Measurements from ENCODE around the gene AP3S2. TPM values are rescaled to one million over a fixed set of nuclear protein-coding genes. Genes with fewer than 3 reads are reported as not detected.

The AP3S2 gene
- total and polyA plus RNA-seq, 2 of the 13 experiments (the other 11 are each of a cell fraction or from before 2014, with no cell fraction given): 17.6 to 44.4 TPM

- TF ChIP-seq TFAP4 (IDR thresholded peaks at IDR 0.05; ENCODE audit: borderline replicate concordance, low read depth): no peak
- TF ChIP-seq GMEB1 (CRISPR knock-in tag; IDR thresholded peaks at IDR 0.05; ENCODE audit: borderline replicate concordance): no peak
- TF ChIP-seq ZNF7 (CRISPR knock-in tag; IDR thresholded peaks at IDR 0.05): no peak
Observed at GRCh38 chr15:89904519-89904918, 10.7 kb upstream of the AP3S2 start (continued).

GRCh38 chr15:89903858-89904130 is 10.0 kb upstream of the AP3S2 start:
- no peak overlapping the region for H3K27ac ChIP-seq (ENCODE audit: extremely low read length, insufficient read depth, low read length)
- intact Hi-C loops (cut with micrococcal nuclease; ENCODE audit: unreplicated experiment): no loop called here
- FAIRE-seq (no peak), ATAC-seq (no peak), DNase-seq (ENCODE audit: low spot score) (no peak)
- no peak overlapping the region for H3K4me2 ChIP-seq (ENCODE audit: low read depth, low read length)
- H3K9me3 ChIP-seq (ENCODE audit: low read length): no peaks in the 10 kb centered on the region
- H3K79me2 ChIP-seq (ENCODE audit: insufficient read depth, low read length): no peaks in the 10 kb centered on the region
- H3K4me1 ChIP-seq (ENCODE audit: insufficient read depth, low read length): peaks cover 14% of the 10 kb centered on the region
- ChIA-PET CTCF (ENCODE audit: low intra/inter-chr PET ratio, low total read pairs) (no interaction called here), POLR2A (no interaction called here)
- H3K9ac ChIP-seq (ENCODE audit: insufficient read depth, low read depth, low read length): no peak overlapping the region
- no peaks in the 10 kb centered on the region for H3K27me3 ChIP-seq (ENCODE audit: control insufficient read depth in 1 of 2, insufficient read depth in 2 of 2, low read length in 2 of 2)
- no peak overlapping the region for H2AFZ ChIP-seq (ENCODE audit: low read length)
- WGBS (ENCODE audit: low lambda C conversion rate): 100% methylated on average over 4 of the region's 11 CpGs
- BruUV-seq (replicated peaks): no TSS peak
- H3K36me3 ChIP-seq (replicated peaks in 1 of 2; ENCODE audit: control insufficient read depth in 1 of 2, insufficient read depth in 2 of 2, low read length in 2 of 2): no peaks in the 10 kb centered on the region; a peak in 1 of 5 replicates
- in situ Hi-C loops (cut with HindIII; ENCODE audit: extremely low pct_ligation_motif_present, low pct_unique_long_range_greater_than_20kb): no loop called here
- no peaks in the 10 kb centered on the region for H4K20me1 ChIP-seq (ENCODE audit: insufficient read depth, low read length)
- no peak overlapping the region for H3K4me3 ChIP-seq (replicated peaks in 1 of 3; ENCODE audit: insufficient read depth in 1 of 3, low read depth in 2 of 3, low read length in 3 of 3)
- no peak for TF ChIP-seq CTCF (CRISPR knock-in tag; IDR thresholded peaks at IDR 0.05)
- TF ChIP-seq ZNF652 (CRISPR knock-in tag; IDR thresholded peaks at IDR 0.05; ENCODE audit: borderline replicate concordance, low read depth): no peak
- no peak for TF ChIP-seq U2AF1 (optimal IDR thresholded peaks at IDR 0.05; ENCODE audit: low read depth, low read length)
- no peak for TF ChIP-seq TARDBP (CRISPR knock-in tag; IDR thresholded peaks at IDR 0.05)
- no peak for TF ChIP-seq NFIC (IDR thresholded peaks at IDR 0.05; ENCODE audit: low read length)
- no peak for TF ChIP-seq SP140L (CRISPR knock-in tag; IDR thresholded peaks at IDR 0.05; ENCODE audit: borderline replicate concordance)
- TF ChIP-seq MXD3 (CRISPR knock-in tag; IDR thresholded peaks at IDR 0.05): no peak
- no peak for TF ChIP-seq GATAD1 (CRISPR knock-in tag; IDR thresholded peaks at IDR 0.05)
- no peak for TF ChIP-seq NBN (conservative IDR thresholded peaks at IDR 0.05)
- TF ChIP-seq GABPA (IDR thresholded peaks at IDR 0.05; ENCODE audit: low read depth, low read length): no peak
- TF ChIP-seq GABPA (CRISPR knock-in tag; IDR thresholded peaks at IDR 0.05; ENCODE audit: low read depth): no peak
- TF ChIP-seq ZC3H13 (CRISPR knock-in tag; IDR thresholded peaks at IDR 0.05): no peak
- TF ChIP-seq ZNF503 (CRISPR knock-in tag; IDR thresholded peaks at IDR 0.05): no peak
- TF ChIP-seq CREBL2 (CRISPR knock-in tag; IDR thresholded peaks at IDR 0.05; ENCODE audit: borderline replicate concordance): no peak
- TF ChIP-seq ZNF34 (CRISPR knock-in tag; IDR thresholded peaks at IDR 0.05; ENCODE audit: borderline replicate concordance): no peak
- TF ChIP-seq ZNF3 (CRISPR knock-in tag; IDR thresholded peaks at IDR 0.05): no peak

Data from HepG2 (cell line).